ENCODE measurements around the gene GRIK4.

DNA sequence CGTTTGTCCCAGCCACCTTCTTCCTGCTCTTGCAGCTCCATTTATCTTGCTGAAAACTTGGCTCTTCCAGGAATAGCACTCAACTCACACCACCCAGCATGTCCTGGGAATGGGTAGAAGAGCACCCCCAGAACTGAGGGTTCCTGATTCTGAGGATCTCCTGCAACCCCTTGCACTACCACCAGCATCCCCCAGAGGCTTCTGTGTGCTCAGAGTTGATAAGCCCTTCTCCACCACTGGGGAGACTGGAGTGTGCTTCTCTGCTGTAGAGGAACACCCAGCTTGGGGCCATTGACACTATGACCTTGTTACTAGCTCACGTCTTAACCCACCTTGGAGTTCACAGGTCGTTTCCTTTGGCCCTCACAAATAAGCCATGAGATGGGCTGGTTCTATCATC is 121.0 kb downstream of the GRIK4 start:
- TF ChIP-seq, protein P1, sequence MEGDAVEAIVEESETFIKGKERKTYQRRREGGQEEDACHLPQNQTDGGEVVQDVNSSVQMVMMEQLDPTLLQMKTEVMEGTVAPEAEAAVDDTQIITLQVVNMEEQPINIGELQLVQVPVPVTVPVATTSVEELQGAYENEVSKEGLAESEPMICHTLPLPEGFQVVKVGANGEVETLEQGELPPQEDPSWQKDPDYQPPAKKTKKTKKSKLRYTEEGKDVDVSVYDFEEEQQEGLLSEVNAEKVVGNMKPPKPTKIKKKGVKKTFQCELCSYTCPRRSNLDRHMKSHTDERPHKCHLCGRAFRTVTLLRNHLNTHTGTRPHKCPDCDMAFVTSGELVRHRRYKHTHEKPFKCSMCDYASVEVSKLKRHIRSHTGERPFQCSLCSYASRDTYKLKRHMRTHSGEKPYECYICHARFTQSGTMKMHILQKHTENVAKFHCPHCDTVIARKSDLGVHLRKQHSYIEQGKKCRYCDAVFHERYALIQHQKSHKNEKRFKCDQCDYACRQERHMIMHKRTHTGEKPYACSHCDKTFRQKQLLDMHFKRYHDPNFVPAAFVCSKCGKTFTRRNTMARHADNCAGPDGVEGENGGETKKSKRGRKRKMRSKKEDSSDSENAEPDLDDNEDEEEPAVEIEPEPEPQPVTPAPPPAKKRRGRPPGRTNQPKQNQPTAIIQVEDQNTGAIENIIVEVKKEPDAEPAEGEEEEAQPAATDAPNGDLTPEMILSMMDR (IDR thresholded peaks at IDR 0.05; ENCODE audit: low read depth, low read length, missing input control) = no peak
- TF ChIP-seq GABPA (IDR thresholded peaks at IDR 0.05 in 1 of 2, conservative IDR thresholded peaks at IDR 0.05 in 1 of 2) = no peak
- TF ChIP-seq, protein P2, sequence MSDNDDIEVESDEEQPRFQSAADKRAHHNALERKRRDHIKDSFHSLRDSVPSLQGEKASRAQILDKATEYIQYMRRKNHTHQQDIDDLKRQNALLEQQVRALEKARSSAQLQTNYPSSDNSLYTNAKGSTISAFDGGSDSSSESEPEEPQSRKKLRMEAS (IDR thresholded peaks at IDR 0.05) = no peak
- TF ChIP-seq SP1 (IDR thresholded peaks at IDR 0.05) = no peak
- no peak for TF ChIP-seq REST (IDR thresholded peaks at IDR 0.05)
- no peak for TF ChIP-seq RAD21 (IDR thresholded peaks at IDR 0.05)
- TF ChIP-seq TAF1 (conservative IDR thresholded peaks at IDR 0.05) = no peak
- TF ChIP-seq FOXA2 (IDR thresholded peaks at IDR 0.05) = no peak
- no peak for TF ChIP-seq JUND (IDR thresholded peaks at IDR 0.05)
- TF ChIP-seq, protein P3, sequence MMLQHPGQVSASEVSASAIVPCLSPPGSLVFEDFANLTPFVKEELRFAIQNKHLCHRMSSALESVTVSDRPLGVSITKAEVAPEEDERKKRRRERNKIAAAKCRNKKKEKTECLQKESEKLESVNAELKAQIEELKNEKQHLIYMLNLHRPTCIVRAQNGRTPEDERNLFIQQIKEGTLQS (IDR thresholded peaks at IDR 0.05) = no peak
- no peak for TF ChIP-seq FOXA1 (IDR thresholded peaks at IDR 0.05)
- no peak for TF ChIP-seq EGR1 (IDR thresholded peaks at IDR 0.05; ENCODE audit: low read depth in 2 of 2)
- TF ChIP-seq YY1 (IDR thresholded peaks at IDR 0.05) = no peak
- TF ChIP-seq, protein P4, sequence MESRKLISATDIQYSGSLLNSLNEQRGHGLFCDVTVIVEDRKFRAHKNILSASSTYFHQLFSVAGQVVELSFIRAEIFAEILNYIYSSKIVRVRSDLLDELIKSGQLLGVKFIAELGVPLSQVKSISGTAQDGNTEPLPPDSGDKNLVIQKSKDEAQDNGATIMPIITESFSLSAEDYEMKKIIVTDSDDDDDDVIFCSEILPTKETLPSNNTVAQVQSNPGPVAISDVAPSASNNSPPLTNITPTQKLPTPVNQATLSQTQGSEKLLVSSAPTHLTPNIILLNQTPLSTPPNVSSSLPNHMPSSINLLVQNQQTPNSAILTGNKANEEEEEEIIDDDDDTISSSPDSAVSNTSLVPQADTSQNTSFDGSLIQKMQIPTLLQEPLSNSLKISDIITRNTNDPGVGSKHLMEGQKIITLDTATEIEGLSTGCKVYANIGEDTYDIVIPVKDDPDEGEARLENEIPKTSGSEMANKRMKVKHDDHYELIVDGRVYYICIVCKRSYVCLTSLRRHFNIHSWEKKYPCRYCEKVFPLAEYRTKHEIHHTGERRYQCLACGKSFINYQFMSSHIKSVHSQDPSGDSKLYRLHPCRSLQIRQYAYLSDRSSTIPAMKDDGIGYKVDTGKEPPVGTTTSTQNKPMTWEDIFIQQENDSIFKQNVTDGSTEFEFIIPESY (IDR thresholded peaks at IDR 0.05) = no peak

All from liver (tissue), 3 donors.